ENCODE results near the gene CCDC91.

Gene CCDC91

GRCh38 chr12:28172434-28173030, 17.7 kb upstream of the CCDC91 start:
- ChIA-PET POLR2A (interaction anchor here (0.6 kb wide), 1 partner anchor 373 kb away, joined by 3 read pairs; no protein-coding TSS in a partner anchor), CTCF (no interaction called here)
- H3K9me3 ChIP-seq (ENCODE audit: control extremely low read depth in 1 of 5, control insufficient read depth in 4 of 5, insufficient read depth in 2 of 5, low read depth in 1 of 5, low read length in 4 of 5), result peaks cover 0 to 3% (median 0%) of the 10 kb centered on the region in 5 experiments
- peak; percentile 13 to 14 (median 13) for DNase-seq
- no peak overlapping the region for H3K4me3 ChIP-seq (ENCODE audit: control insufficient read depth in 1 of 7, extremely low read depth in 1 of 7, insufficient read depth in 4 of 7, low read depth in 2 of 7, low read length in 6 of 7)
- no peaks in the 10 kb centered on the region for H3K27me3 ChIP-seq (replicated peaks in 2 of 5; ENCODE audit: control insufficient read depth in 4 of 5, insufficient read depth in 5 of 5, low read length in 4 of 5)
- 100% methylated on average over 2 of the region's 3 CpGs for WGBS (ENCODE audit: insufficient coverage)
- H3K27ac ChIP-seq (ENCODE audit: insufficient read depth in 1 of 2, low read depth in 1 of 2, low read length in 2 of 2, poor library complexity in 1 of 2, severe bottlenecking in 2 of 2), result no peak overlapping the region
- peaks cover 0 to 5% (median 3%) of the 10 kb centered on the region in 4 experiments for H3K4me1 ChIP-seq (ENCODE audit: control extremely low read depth in 1 of 4, control insufficient read depth in 4 of 4, insufficient read depth in 4 of 4, low read length in 3 of 4)
- H3K36me3 ChIP-seq (ENCODE audit: control insufficient read depth in 4 of 4, insufficient read depth in 4 of 4, low read length in 3 of 4), result no peaks in the 10 kb centered on the region

GRCh38 chr12:28173440-28173839, 16.8 kb upstream of the CCDC91 start:
- H3K9me3 ChIP-seq (ENCODE audit: control extremely low read depth in 1 of 5, control insufficient read depth in 4 of 5, insufficient read depth in 2 of 5, low read depth in 1 of 5, low read length in 4 of 5), result peaks cover 0 to 3% (median 0%) of the 10 kb centered on the region in 5 experiments
- no peak for DNase-seq
- no CpG with 5 or more reads among the region's 1 CpG for WGBS (ENCODE audit: insufficient coverage)
- no peaks in the 10 kb centered on the region for H3K27me3 ChIP-seq (replicated peaks in 2 of 5; ENCODE audit: control insufficient read depth in 4 of 5, insufficient read depth in 5 of 5, low read length in 4 of 5)
- H3K4me1 ChIP-seq (ENCODE audit: control extremely low read depth in 1 of 4, control insufficient read depth in 4 of 4, insufficient read depth in 4 of 4, low read length in 3 of 4), result peaks cover 0 to 5% (median 3%) of the 10 kb centered on the region in 4 experiments
- H3K36me3 ChIP-seq (ENCODE audit: control insufficient read depth in 4 of 4, insufficient read depth in 4 of 4, low read length in 3 of 4), result no peaks in the 10 kb centered on the region
- H3K27ac ChIP-seq (ENCODE audit: insufficient read depth in 1 of 2, low read depth in 1 of 2, low read length in 2 of 2, poor library complexity in 1 of 2, severe bottlenecking in 2 of 2), result no peak overlapping the region
- ChIA-PET POLR2A (no interaction called here), CTCF (no interaction called here)
- H3K4me3 ChIP-seq (ENCODE audit: control insufficient read depth in 1 of 7, extremely low read depth in 1 of 7, insufficient read depth in 4 of 7, low read depth in 2 of 7, low read length in 6 of 7), result no peak overlapping the region

GRCh38 chr12:28175098-28175589, 15.1 kb upstream of the CCDC91 start:
- peaks cover 0 to 5% (median 3%) of the 10 kb centered on the region in 4 experiments for H3K4me1 ChIP-seq (ENCODE audit: control extremely low read depth in 1 of 4, control insufficient read depth in 4 of 4, insufficient read depth in 4 of 4, low read length in 3 of 4)
- ChIA-PET POLR2A (interaction anchor here (1.5 kb wide), 1 partner anchor 15 kb away, joined by 4 read pairs; the partner anchor contains the start of gene CCDC91), CTCF (no interaction called here)
- H3K27ac ChIP-seq (ENCODE audit: insufficient read depth in 1 of 2, low read depth in 1 of 2, low read length in 2 of 2, poor library complexity in 1 of 2, severe bottlenecking in 2 of 2), result no peak overlapping the region
- no peaks in the 10 kb centered on the region for H3K36me3 ChIP-seq (ENCODE audit: control insufficient read depth in 4 of 4, insufficient read depth in 4 of 4, low read length in 3 of 4)
- no CpG with 5 or more reads among the region's 1 CpG for WGBS (ENCODE audit: insufficient coverage)
- no peak overlapping the region for H3K4me3 ChIP-seq (ENCODE audit: control insufficient read depth in 1 of 7, extremely low read depth in 1 of 7, insufficient read depth in 4 of 7, low read depth in 2 of 7, low read length in 6 of 7)
- H3K27me3 ChIP-seq (replicated peaks in 2 of 5; ENCODE audit: control insufficient read depth in 4 of 5, insufficient read depth in 5 of 5, low read length in 4 of 5), result no peaks in the 10 kb centered on the region
- H3K9me3 ChIP-seq (ENCODE audit: control extremely low read depth in 1 of 5, control insufficient read depth in 4 of 5, insufficient read depth in 2 of 5, low read depth in 1 of 5, low read length in 4 of 5), result peaks cover 0 to 3% (median 0%) of the 10 kb centered on the region in 5 experiments
- DNase-seq, result no peak

GRCh38 chr12:28176295-28176694, 14.0 kb upstream of the CCDC91 start:
- Histone ChIP-seq H3K4me1 (ENCODE audit: control extremely low read depth in 1 of 4, control insufficient read depth in 4 of 4, insufficient read depth in 4 of 4, low read length in 3 of 4) (peaks cover 0 to 5% (median 3%) of the 10 kb centered on the region in 4 experiments), H3K27ac (ENCODE audit: insufficient read depth in 1 of 2, low read depth in 1 of 2, low read length in 2 of 2, poor library complexity in 1 of 2, severe bottlenecking in 2 of 2) (no peak overlapping the region), H3K9me3 (ENCODE audit: control extremely low read depth in 1 of 5, control insufficient read depth in 4 of 5, insufficient read depth in 2 of 5, low read depth in 1 of 5, low read length in 4 of 5) (peaks cover 0 to 3% (median 0%) of the 10 kb centered on the region in 5 experiments), H3K4me3 (ENCODE audit: control insufficient read depth in 1 of 7, extremely low read depth in 1 of 7, insufficient read depth in 4 of 7, low read depth in 2 of 7, low read length in 6 of 7) (no peak overlapping the region), H3K36me3 (ENCODE audit: control insufficient read depth in 4 of 4, insufficient read depth in 4 of 4, low read length in 3 of 4) (no peaks in the 10 kb centered on the region), H3K27me3 (replicated peaks in 2 of 5; ENCODE audit: control insufficient read depth in 4 of 5, insufficient read depth in 5 of 5, low read length in 4 of 5) (no peaks in the 10 kb centered on the region)
- ChIA-PET CTCF (no interaction called here), POLR2A (interaction anchor here (1.5 kb wide), 1 partner anchor 14 kb away, joined by 4 read pairs; the partner anchor contains the start of gene CCDC91)
- WGBS (ENCODE audit: insufficient coverage), result 90% methylated on average over 2 of the region's 3 CpGs
- peak in 1 of 3 donors; percentile 6 for DNase-seq

- Histone ChIP-seq H3K9me3 (ENCODE audit: control extremely low read depth in 1 of 5, control insufficient read depth in 4 of 5, insufficient read depth in 2 of 5, low read depth in 1 of 5, low read length in 4 of 5) (peaks cover 0 to 3% (median 0%) of the 10 kb centered on the region in 5 experiments), H3K4me1 (ENCODE audit: control extremely low read depth in 1 of 4, control insufficient read depth in 4 of 4, insufficient read depth in 4 of 4, low read length in 3 of 4) (peaks cover 0 to 5% (median 3%) of the 10 kb centered on the region in 4 experiments), H3K36me3 (ENCODE audit: control insufficient read depth in 4 of 4, insufficient read depth in 4 of 4, low read length in 3 of 4) (no peaks in the 10 kb centered on the region), H3K4me3 (ENCODE audit: control insufficient read depth in 1 of 7, extremely low read depth in 1 of 7, insufficient read depth in 4 of 7, low read depth in 2 of 7, low read length in 6 of 7) (no peak overlapping the region), H3K27ac (ENCODE audit: insufficient read depth in 1 of 2, low read depth in 1 of 2, low read length in 2 of 2, poor library complexity in 1 of 2, severe bottlenecking in 2 of 2) (no peak overlapping the region), H3K27me3 (replicated peaks in 2 of 5; ENCODE audit: control insufficient read depth in 4 of 5, insufficient read depth in 5 of 5, low read length in 4 of 5) (no peaks in the 10 kb centered on the region)
- no peak for DNase-seq
- POLR2A ChIA-PET, result no interaction called here
- CTCF ChIA-PET, result no interaction called here
- 75% methylated on average over 1 of the region's 2 CpGs for WGBS (ENCODE audit: insufficient coverage)
Measured at GRCh38 chr12:28177461-28177860, 12.8 kb upstream of the CCDC91 start.

GRCh38 chr12:28177905-28178304, 12.4 kb upstream of the CCDC91 start:
- Histone ChIP-seq H3K4me3 (ENCODE audit: control insufficient read depth in 1 of 7, extremely low read depth in 1 of 7, insufficient read depth in 4 of 7, low read depth in 2 of 7, low read length in 6 of 7) (no peak overlapping the region), H3K27me3 (replicated peaks in 2 of 5; ENCODE audit: control insufficient read depth in 4 of 5, insufficient read depth in 5 of 5, low read length in 4 of 5) (no peaks in the 10 kb centered on the region), H3K27ac (ENCODE audit: insufficient read depth in 1 of 2, low read depth in 1 of 2, low read length in 2 of 2, poor library complexity in 1 of 2, severe bottlenecking in 2 of 2) (no peak overlapping the region), H3K36me3 (ENCODE audit: control insufficient read depth in 4 of 4, insufficient read depth in 4 of 4, low read length in 3 of 4) (no peaks in the 10 kb centered on the region), H3K9me3 (ENCODE audit: control extremely low read depth in 1 of 5, control insufficient read depth in 4 of 5, insufficient read depth in 2 of 5, low read depth in 1 of 5, low read length in 4 of 5) (peaks cover 0 to 3% (median 0%) of the 10 kb centered on the region in 5 experiments), H3K4me1 (ENCODE audit: control extremely low read depth in 1 of 4, control insufficient read depth in 4 of 4, insufficient read depth in 4 of 4, low read length in 3 of 4) (peaks cover 0 to 5% (median 3%) of the 10 kb centered on the region in 4 experiments)
- no peak for DNase-seq
- POLR2A ChIA-PET, result no interaction called here
- CTCF ChIA-PET, result no interaction called here

GRCh38 chr12:28178775-28179174, 11.5 kb upstream of the CCDC91 start:
- no peak overlapping the region for H3K27ac ChIP-seq (ENCODE audit: insufficient read depth in 1 of 2, low read depth in 1 of 2, low read length in 2 of 2, poor library complexity in 1 of 2, severe bottlenecking in 2 of 2)
- CTCF ChIA-PET, result no interaction called here
- H3K27me3 ChIP-seq (replicated peaks in 2 of 5; ENCODE audit: control insufficient read depth in 4 of 5, insufficient read depth in 5 of 5, low read length in 4 of 5), result no peaks in the 10 kb centered on the region
- H3K36me3 ChIP-seq (ENCODE audit: control insufficient read depth in 4 of 4, insufficient read depth in 4 of 4, low read length in 3 of 4), result no peaks in the 10 kb centered on the region
- peaks cover 0 to 5% (median 3%) of the 10 kb centered on the region in 4 experiments for H3K4me1 ChIP-seq (ENCODE audit: control extremely low read depth in 1 of 4, control insufficient read depth in 4 of 4, insufficient read depth in 4 of 4, low read length in 3 of 4)
- peaks cover 0 to 4% (median 0%) of the 10 kb centered on the region in 5 experiments for H3K9me3 ChIP-seq (ENCODE audit: control extremely low read depth in 1 of 5, control insufficient read depth in 4 of 5, insufficient read depth in 2 of 5, low read depth in 1 of 5, low read length in 4 of 5)
- no peak overlapping the region for H3K4me3 ChIP-seq (ENCODE audit: control insufficient read depth in 1 of 7, extremely low read depth in 1 of 7, insufficient read depth in 4 of 7, low read depth in 2 of 7, low read length in 6 of 7)
- WGBS (ENCODE audit: insufficient coverage), result 97% methylated on average over 5 of the region's 7 CpGs
- no peak for DNase-seq
- POLR2A ChIA-PET, result no interaction called here

Data from common myeloid progenitor, CD34-positive (primary cell).